ENCODE measurements around the gene C17orf75.

DNA sequence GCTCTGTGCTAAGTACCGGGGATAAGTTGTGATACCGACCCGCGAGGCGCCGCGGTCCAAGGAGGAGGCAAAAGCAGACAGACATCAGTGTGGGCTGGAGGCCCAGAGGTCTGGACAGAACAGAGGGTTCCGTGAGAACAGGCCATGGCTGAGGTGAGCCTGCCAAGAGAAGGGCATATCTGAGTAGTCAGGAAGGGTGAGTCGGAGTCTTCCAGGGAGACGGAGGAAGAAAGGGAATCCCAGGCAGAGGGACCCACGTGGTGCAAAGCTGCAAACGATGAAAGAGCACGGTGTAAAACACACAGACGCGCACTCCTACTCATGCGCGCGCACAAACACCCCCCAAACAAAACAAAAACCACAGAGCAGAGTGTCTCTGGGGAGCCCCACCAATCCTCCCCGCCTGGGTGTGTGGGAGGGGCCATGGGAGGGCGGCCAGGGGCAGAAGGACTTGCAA lies 58.2 kb downstream of the C17orf75 start:
- TF ChIP-seq CTCF (conservative IDR thresholded peaks at IDR 0.05; ENCODE audit: low read depth in 2 of 2) (no peak), CREB1 (CRISPR knock-in tag; IDR thresholded peaks at IDR 0.05; ENCODE audit: low read depth) (no peak), POLR2AphosphoS5 (IDR thresholded peaks at IDR 0.05; ENCODE audit: low read depth) (no peak), EZH2 (IDR thresholded peaks at IDR 0.05; ENCODE audit: low read depth, unreplicated experiment) (no peak), EZH2phosphoT487 (IDR thresholded peaks at IDR 0.05; ENCODE audit: unreplicated experiment) (no peak), ZNF331 (CRISPR knock-in tag; IDR thresholded peaks at IDR 0.05; ENCODE audit: low read depth) (no peak), JUNB (IDR thresholded peaks at IDR 0.05; ENCODE audit: unreplicated experiment) (no peak), NANOG (IDR thresholded peaks at IDR 0.05; ENCODE audit: borderline replicate concordance) (no peak), STAT1 (IDR thresholded peaks at IDR 0.05; ENCODE audit: unreplicated experiment) (no peak), ZNF114 (CRISPR knock-in tag; IDR thresholded peaks at IDR 0.05) (no peak)
- TF ChIP-seq, protein P1, sequence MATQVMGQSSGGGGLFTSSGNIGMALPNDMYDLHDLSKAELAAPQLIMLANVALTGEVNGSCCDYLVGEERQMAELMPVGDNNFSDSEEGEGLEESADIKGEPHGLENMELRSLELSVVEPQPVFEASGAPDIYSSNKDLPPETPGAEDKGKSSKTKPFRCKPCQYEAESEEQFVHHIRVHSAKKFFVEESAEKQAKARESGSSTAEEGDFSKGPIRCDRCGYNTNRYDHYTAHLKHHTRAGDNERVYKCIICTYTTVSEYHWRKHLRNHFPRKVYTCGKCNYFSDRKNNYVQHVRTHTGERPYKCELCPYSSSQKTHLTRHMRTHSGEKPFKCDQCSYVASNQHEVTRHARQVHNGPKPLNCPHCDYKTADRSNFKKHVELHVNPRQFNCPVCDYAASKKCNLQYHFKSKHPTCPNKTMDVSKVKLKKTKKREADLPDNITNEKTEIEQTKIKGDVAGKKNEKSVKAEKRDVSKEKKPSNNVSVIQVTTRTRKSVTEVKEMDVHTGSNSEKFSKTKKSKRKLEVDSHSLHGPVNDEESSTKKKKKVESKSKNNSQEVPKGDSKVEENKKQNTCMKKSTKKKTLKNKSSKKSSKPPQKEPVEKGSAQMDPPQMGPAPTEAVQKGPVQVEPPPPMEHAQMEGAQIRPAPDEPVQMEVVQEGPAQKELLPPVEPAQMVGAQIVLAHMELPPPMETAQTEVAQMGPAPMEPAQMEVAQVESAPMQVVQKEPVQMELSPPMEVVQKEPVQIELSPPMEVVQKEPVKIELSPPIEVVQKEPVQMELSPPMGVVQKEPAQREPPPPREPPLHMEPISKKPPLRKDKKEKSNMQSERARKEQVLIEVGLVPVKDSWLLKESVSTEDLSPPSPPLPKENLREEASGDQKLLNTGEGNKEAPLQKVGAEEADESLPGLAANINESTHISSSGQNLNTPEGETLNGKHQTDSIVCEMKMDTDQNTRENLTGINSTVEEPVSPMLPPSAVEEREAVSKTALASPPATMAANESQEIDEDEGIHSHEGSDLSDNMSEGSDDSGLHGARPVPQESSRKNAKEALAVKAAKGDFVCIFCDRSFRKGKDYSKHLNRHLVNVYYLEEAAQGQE (IDR thresholded peaks at IDR 0.05; ENCODE audit: unreplicated experiment), result no peak
- TF ChIP-seq, protein P2, sequence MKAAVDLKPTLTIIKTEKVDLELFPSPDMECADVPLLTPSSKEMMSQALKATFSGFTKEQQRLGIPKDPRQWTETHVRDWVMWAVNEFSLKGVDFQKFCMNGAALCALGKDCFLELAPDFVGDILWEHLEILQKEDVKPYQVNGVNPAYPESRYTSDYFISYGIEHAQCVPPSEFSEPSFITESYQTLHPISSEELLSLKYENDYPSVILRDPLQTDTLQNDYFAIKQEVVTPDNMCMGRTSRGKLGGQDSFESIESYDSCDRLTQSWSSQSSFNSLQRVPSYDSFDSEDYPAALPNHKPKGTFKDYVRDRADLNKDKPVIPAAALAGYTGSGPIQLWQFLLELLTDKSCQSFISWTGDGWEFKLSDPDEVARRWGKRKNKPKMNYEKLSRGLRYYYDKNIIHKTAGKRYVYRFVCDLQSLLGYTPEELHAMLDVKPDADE (IDR thresholded peaks at IDR 0.05), result no peak
- TF ChIP-seq, protein P3, sequence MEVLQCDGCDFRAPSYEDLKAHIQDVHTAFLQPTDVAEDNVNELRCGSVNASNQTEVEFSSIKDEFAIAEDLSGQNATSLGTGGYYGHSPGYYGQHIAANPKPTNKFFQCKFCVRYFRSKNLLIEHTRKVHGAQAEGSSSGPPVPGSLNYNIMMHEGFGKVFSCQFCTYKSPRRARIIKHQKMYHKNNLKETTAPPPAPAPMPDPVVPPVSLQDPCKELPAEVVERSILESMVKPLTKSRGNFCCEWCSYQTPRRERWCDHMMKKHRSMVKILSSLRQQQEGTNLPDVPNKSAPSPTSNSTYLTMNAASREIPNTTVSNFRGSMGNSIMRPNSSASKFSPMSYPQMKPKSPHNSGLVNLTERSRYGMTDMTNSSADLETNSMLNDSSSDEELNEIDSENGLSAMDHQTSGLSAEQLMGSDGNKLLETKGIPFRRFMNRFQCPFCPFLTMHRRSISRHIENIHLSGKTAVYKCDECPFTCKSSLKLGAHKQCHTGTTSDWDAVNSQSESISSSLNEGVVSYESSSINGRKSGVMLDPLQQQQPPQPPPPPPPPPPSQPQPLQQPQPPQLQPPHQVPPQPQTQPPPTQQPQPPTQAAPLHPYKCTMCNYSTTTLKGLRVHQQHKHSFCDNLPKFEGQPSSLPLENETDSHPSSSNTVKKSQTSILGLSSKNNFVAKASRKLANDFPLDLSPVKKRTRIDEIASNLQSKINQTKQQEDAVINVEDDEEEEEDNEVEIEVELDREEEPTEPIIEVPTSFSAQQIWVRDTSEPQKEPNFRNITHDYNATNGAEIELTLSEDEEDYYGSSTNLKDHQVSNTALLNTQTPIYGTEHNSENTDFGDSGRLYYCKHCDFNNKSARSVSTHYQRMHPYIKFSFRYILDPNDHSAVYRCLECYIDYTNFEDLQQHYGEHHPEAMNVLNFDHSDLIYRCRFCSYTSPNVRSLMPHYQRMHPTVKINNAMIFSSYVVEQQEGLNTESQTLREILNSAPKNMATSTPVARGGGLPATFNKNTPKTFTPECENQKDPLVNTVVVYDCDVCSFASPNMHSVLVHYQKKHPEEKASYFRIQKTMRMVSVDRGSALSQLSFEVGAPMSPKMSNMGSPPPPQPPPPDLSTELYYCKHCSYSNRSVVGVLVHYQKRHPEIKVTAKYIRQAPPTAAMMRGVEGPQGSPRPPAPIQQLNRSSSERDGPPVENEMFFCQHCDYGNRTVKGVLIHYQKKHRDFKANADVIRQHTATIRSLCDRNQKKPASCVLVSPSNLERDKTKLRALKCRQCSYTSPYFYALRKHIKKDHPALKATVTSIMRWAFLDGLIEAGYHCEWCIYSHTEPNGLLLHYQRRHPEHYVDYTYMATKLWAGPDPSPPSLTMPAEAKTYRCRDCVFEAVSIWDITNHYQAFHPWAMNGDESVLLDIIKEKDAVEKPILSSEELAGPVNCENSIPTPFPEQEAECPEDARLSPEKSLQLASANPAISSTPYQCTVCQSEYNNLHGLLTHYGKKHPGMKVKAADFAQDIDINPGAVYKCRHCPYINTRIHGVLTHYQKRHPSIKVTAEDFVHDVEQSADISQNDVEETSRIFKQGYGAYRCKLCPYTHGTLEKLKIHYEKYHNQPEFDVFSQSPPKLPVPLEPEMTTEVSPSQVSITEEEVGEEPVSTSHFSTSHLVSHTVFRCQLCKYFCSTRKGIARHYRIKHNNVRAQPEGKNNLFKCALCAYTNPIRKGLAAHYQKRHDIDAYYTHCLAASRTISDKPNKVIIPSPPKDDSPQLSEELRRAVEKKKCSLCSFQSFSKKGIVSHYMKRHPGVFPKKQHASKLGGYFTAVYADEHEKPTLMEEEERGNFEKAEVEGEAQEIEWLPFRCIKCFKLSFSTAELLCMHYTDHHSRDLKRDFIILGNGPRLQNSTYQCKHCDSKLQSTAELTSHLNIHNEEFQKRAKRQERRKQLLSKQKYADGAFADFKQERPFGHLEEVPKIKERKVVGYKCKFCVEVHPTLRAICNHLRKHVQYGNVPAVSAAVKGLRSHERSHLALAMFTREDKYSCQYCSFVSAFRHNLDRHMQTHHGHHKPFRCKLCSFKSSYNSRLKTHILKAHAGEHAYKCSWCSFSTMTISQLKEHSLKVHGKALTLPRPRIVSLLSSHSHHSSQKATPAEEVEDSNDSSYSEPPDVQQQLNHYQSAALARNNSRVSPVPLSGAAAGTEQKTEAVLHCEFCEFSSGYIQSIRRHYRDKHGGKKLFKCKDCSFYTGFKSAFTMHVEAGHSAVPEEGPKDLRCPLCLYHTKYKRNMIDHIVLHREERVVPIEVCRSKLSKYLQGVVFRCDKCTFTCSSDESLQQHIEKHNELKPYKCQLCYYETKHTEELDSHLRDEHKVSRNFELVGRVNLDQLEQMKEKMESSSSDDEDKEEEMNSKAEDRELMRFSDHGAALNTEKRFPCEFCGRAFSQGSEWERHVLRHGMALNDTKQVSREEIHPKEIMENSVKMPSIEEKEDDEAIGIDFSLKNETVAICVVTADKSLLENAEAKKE (CRISPR knock-in tag; IDR thresholded peaks at IDR 0.05), result no peak
